Measurements from ENCODE around the gene PCDHA5.
"Not testable (repeated sequence)": the region's sequence is repeated elsewhere in the genome, so short reads cannot be mapped to it uniquely, and the experiment has no call there.

Gene PCDHA5

GRCh38 chr5:140823475-140823874, 2.1 kb downstream of the PCDHA5 start:
- DNase-seq (ENCODE audit: low read depth), result no peak

- no peak for DNase-seq (ENCODE audit: low read depth)
Observed at GRCh38 chr5:140827704-140828361, 6.4 kb downstream of the PCDHA5 start, which contains the start of gene PCDHA6. Gene PCDHA6 (plus strand): TSS chr5:140827960. CDS start chr5:140828092, 132 bp downstream.

- no peak for DNase-seq (ENCODE audit: low read depth)
Observed at GRCh38 chr5:140828362-140828737, 6.9 kb downstream of the PCDHA5 start.

- not testable (repeated sequence) for DNase-seq (ENCODE audit: low read depth)
Observed at GRCh38 chr5:140829511-140830501, 8.4 kb downstream of the PCDHA5 start.

GRCh38 chr5:140833993-140834392, 12.6 kb downstream of the PCDHA5 start, which contains the start of gene PCDHA7:
Gene PCDHA7 (plus strand): TSS chr5:140834269. CDS start chr5:140834384, 115 bp downstream.
- DNase-seq (ENCODE audit: low read depth), result no peak

- not testable (repeated sequence) for DNase-seq (ENCODE audit: low read depth)
Observed at GRCh38 chr5:140834439-140835008, 13.1 kb downstream of the PCDHA5 start.

- DNase-seq (ENCODE audit: low read depth), result no peak
Observed at GRCh38 chr5:140835622-140836510, 14.5 kb downstream of the PCDHA5 start.

GRCh38 chr5:140840978-140841962, 19.9 kb downstream of the PCDHA5 start, which contains the start of gene PCDHA8:
Gene PCDHA8 (plus strand): TSS chr5:140841187. CDS start chr5:140841322, 135 bp downstream.
- DNase-seq (ENCODE audit: low read depth), result no peak

- no peak for DNase-seq (ENCODE audit: low read depth)
Observed at GRCh38 chr5:140842798-140843733, 21.7 kb downstream of the PCDHA5 start.

GRCh38 chr5:140848139-140849102, 27.0 kb downstream of the PCDHA5 start, which contains the start of gene PCDHA9:
Gene PCDHA9 (plus strand): TSS chr5:140848382. CDS start chr5:140848496, 114 bp downstream.
- DNase-seq (ENCODE audit: low read depth), result not testable (repeated sequence)

- not testable (repeated sequence) for DNase-seq (ENCODE audit: low read depth)
Observed at GRCh38 chr5:140849831-140850634, 28.6 kb downstream of the PCDHA5 start.

GRCh38 chr5:140855772-140856674, 34.6 kb downstream of the PCDHA5 start, which contains the start of gene PCDHA10:
Gene PCDHA10 (plus strand): TSS chr5:140855897. CDS start chr5:140856049, 152 bp downstream.
- no peak for DNase-seq (ENCODE audit: low read depth)

GRCh38 chr5:140857177-140857986, 36.0 kb downstream of the PCDHA5 start:
- no peak for DNase-seq (ENCODE audit: low read depth)

GRCh38 chr5:140857987-140858240, 36.5 kb downstream of the PCDHA5 start:
- no peak for DNase-seq (ENCODE audit: low read depth)

All from GM04503 (cell line).